ENCODE results near the gene SLC7A10.
"Not testable (repeated sequence)": the region's sequence is repeated elsewhere in the genome, so short reads cannot be mapped to it uniquely, and the experiment has no call there.

The SLC7A10 gene

DNA sequence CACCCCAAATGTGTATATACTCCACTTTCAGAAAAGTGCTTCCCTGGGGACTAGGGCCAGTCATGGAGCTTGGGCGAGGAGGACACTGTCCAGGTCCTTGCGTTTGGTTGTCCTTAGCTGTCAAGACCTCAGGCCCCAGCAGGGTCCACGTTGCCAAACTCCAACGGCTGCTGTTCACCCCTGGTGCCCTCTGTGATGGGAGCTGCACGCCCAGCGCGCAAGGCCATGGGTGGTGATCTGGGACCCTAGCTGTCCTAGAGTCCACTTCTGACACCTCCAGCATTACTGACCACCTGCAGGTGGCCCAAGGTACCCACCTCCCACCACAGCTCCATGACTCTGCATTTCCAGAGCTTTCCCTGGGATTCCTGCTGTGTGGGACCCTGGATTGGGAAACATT is 27.5 kb downstream of the SLC7A10 start:
- no peak for DNase-seq

DNA sequence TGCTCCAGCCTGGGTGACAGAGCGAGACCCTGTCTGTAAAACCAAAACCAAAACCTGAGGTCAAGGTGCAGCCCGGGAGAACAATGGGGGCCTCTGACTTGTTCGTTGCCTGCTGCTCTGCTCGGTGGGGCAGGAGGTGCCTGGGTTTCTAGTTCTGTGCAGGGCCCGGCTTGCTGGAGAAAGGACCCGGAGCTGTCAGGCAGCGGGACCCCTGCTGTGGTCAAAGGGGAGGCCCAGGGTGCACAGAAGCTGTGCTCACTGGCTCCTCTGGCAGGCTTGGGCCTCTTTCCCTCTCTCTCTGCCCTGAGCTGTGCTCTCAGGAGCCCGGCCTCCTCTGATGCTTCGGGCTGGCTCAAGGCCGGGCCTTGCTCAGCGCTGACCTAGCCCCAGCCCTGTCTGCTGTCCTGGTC is 28.1 kb downstream of the SLC7A10 start:
- no peak for DNase-seq

DNA sequence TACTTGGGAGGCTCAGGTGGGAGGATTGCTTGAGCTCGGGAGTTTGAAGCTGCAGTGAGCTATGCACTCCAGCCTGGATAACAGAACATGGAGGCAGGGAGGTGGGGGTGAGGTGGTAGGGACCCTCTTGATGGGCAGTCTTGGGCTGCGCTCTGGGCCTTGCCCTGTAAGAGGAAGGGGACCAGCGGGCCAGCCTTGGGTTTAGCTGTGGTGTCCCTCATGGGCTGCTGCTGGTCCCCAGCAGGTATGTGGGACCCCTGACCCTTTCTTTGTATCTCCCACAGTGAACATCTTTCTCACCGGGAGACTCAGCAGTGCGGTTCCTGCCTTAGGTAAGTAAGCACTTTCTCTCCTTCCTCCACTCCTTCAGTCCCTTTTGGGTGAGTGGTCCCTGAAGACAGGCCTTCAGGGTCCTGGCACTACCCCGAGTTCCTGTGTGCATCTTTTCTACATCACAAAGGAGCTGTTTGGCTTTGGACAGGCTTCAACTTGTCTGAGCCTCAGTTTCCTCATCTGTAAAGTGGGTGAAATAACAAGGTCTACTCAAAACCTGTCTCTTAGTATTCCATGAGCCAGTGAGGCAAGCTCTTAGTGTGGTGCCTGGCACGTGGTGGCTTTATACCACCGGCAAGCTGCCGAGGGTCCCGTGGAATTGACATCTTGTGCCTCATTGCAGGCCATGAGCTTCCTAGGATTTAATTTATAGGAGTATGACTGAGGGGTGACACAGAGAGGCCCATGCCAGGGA is 29.0 kb downstream of the SLC7A10 start:
- DNase-seq: no peak

DNA sequence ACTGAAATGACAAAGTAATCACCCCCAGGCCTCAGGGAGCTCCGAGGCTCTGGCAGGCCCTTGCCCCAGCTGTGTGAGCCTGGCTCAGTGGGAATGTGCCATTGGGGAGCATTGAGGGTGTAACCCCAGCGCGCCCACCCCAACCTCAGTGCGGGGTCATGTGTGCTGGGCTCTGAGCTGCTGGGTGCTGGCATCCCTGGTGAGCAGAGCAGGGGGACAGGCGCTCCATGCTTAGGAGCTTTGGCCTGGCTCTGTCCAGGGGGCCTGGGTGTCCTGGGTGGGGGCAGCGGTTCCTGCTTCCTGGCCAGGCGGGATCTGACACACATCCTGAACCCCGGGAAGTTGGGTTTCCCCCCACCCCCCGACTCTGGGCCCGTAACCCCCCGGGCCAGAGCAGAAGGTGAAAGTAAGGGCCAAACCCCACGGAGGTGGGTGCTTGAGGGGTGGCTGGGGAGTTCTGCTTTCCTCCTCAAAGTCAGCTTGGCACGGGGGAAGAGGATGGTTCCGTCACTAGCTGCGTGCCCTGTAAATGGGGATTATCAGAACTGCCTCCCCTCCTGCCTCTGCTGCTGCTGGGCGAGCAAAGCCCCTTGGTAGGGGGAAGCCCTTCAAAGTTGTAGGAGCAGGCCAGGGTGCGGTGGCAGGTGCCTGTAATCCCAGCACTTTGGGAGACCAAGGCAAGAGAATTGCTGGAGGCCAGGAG is 29.9 kb downstream of the SLC7A10 start:
- no peak for DNase-seq

DNA sequence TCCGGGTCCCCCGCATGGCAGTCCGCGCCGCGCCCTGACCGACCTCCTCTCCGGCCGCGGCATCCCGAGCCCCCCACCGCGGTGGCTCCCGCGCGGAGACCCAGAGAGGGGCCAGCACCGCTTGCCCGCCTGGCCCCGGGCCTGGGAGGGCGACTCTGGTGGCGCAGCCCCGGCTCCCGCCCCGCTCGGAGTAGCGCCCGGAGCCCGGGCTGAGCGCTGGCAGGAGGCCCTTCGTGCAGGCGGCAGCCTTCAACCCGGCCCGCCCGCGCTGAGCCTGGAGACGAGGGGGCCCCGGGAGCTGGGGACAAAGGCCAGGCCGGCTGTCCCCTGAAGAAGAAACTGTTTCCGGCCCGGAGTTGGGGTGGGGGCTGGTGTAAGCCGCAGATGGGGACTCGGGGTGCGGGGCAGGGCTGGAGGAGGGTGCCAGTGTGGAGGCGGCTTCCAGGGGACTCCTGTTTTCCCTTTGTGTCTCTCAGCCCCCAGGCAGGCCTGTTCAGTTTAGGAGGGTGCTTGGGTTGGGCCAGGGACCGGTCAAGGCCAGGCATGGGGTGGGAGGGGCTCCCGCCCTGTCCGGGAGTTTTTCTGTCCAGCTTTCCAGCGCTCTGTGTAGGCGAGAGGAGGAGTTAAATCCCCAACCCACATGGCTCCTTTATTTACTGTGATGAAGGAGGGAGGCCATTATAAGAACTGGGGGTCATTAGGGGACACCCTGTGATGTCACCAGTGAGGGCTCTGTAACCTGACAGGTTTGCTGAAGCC is 30.6 kb downstream of the SLC7A10 start:
- DNase-seq: no peak

DNA sequence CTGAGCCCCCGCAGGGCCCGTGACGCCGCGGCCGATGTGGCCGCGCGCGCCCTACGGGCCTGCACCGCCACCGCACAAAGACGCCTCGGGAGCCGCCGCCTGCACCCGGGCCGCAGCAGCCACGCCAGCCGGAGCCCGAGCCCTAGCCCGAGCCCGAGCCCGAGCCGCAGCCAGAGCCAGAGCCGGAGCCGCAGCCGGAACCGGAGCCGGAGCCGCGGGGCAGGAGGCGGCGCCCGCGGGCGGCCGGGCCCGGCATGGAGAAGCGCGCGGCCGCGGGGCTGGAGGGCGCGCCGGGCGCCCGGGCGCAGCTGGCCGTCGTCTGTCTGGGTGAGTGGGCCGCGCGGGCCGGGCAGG is 31.1 kb downstream of the SLC7A10 start:
- no peak for DNase-seq

DNA sequence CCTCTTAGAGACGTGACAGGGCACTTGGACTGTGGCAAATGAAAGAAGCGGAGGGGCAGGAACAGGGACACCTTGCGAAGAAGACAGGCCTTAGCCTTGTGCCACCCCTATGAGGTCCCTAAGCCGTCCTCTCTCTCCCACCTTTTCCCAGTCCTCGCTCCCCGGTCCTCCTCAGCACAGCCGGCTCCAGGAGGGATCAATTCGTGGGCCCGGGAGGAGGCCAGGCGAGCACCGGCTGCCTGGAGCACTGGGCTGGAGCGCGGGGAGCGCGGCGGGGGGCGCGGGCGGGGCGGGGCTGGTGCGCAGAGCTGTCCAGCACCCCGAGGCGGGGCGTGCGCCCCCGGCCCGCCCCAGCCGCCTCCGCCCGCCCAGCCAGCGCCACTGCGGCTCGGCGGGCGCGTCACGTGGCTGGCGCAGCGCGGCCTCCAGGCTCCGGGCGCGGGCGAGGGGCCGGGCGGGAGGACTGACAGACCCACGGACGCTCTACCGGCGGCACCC is 31.7 kb downstream of the SLC7A10 start, which contains the start of gene LRP3:
Gene LRP3, plus strand, starts transcription at position 466 of the 498 bp plus-strand sequence. CDS start 456 bp downstream, outside the sequence.
- no peak for DNase-seq

DNA sequence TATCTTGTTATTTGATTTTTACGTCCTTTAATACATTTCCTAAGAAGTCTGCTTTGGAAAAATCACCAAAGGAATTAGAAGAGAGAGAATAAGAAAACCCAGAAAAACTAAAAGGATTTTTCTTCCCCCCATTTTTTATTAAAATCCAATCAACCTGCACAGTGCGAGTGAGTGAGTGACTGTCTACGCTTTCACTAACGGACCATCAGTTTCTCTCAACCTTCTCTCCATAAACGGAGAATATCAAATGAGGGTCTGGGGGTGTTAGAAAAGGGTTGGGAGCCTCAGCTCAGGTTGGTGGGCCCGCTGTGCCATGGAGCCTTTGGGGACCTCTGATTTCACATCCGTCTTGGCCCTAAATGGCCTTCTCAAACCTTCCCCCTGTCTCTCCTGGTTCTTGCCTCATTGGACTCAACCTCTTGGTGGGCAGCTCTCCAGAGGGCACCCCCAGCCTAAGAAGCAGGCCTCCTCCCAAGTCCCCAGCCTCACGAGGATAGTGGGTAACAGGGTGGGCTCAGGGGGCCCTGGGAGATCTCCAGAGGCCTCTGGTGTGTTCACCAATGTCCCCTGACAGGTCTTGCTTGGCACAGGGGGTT is 32.3 kb downstream of the SLC7A10 start:
- DNase-seq: no peak

DNA sequence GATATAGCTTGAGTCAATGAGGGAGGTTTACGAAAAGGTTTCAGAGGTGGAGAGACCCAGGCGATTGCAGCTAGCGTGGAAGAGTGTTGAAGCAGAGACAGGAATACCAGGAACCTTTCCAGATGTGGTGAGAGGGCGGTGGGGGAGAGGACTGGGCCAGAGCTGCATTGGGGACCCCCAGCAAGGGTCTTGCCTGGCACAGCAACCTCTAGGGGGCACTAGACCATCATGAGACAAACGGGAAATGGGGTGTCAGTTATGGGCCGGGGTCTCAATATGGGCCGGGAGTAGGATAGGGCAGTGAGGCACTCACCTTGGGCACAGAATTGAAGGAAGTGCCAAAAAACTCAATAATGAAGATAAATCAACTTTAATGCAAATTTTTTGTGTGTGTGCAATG is 33.6 kb downstream of the SLC7A10 start:
- DNase-seq: no peak

DNA sequence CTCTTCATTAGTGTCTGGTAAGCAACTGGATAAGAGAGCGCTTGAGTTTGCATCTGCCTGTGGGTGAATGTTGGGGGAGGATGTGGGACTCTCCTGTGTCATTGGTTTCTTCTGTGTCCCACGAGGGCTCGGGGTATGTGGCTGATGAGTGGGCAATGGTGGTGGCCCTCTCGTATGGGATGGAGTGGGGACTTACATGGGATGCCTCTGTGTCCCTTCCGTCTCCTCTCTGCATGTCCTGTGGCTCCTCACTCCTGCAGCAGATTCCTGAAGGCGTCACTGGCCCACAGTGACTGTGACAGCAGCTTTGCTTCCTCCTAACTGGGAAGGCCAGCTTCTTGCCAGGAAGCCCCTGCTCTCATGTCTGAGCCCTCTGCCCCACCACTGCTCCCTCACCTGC is 34.1 kb downstream of the SLC7A10 start:
- no peak for DNase-seq

DNA sequence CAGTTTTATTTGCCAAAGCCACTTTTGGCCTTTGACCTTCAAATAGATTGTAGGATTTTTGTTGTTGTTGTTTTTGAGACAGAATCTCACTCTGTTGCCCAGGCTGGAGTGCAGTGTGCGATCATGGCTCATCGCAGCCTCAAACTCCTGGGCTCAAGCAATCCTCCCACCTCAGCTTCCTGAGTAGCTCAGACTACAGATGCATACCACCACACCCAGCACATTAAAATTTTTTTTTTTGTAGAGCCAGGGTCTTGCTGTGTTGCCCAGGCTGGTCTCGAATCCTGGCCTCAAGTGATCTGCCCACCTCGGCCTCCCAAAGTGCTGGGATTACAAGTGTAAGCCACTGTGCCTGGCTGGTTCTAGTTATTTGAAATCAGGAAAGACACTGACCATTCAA is 34.6 kb downstream of the SLC7A10 start:
- not testable (repeated sequence) for DNase-seq

DNA sequence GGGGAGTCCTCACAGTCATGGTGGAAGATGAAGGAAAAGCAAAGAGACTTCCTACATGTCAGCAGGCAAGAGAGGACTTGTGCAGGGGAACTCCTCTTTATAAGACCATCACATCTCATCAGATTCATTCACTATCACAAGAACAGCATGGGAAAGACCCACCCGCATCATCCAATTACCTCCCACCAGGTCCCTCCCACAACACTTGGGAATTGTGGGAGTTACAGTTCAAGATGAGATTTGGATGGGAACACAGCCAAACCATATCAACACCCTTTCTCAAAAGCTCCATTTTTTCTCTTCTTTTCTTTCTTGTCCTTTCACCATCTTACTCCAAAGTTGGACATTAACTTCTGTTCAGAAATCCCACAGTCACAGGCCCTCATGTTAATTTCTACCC is 36.2 kb downstream of the SLC7A10 start:
- no peak for DNase-seq

DNA sequence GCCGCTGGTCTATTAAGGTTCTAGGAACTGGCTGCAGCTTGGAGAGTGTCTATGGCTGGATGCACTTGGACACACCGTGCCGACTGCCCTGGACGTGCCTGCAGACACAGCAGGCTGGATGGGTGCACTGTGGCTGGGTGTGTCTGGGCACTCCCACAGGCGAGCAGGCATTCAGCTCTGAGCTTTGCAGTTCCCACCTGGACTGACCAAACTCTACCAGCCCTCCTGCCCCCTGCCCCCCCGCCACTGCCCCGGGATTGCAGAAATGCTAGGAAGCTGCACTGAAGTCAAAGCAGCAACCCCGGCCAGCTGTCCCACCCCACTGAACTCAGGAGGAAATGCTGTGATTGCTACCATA is 38.5 kb downstream of the SLC7A10 start:
- DNase-seq: no peak

DNA sequence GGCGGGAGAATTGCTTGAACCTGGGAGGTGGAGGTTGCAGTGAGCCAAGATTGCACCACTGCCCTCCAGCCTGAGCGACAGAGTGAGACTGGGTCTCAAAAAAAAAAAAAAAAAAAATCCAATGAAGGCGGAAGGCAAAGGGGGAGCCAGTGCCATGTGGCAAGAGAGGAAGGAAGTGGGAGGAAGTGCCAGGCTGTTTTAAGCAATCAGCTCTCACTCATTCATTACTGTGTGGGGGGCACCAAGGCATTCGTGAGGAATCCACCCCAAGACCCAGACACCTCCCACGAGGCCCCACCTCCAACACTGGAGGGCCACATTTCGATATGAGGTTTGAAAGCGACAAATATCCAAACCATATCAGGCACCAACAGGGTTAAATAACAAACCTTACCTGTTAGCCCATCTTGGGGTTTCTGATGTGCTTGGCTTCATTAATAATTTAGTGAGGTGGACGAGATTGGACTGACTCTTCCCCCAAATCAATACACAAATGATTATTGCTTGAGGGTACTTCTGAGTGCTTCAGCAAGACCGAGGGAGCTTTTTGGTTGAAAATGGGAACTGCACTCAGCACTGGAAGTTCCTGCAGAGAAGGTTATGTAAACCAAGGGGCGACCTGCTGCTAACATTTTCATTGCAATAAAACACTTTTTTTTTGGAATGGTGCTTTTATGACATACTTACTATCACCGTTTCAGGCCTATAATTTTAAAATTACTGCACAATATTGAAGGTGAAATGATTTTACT is 39.0 kb downstream of the SLC7A10 start:
- no peak for DNase-seq

DNA sequence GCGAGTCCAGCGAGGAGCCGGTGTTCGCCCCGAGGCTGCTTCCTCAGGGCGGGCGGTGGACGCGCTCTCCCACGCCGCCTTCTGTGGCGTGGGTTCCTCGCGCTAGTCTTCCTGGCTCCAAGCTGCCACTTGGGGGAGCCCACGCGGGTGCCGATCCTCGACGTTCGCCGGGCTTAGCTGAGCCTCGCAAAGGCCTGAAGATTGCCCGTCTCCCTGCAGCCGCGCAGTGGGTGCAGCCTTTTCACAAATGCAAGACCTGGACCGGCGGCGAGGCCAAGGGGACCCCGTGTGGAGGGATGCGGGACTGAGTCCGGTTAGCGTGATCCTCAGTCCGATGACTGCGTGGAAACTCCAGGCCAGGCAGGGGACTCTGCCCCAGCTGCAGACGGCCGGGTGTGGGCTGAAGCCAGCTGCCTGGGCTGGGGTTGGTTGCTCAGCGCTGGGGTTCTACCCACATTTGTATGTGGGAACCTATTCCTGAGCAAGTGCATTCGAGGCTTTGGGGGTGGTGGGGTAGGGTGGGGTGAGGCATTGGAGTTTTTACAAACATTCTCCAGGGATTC is 48.2 kb downstream of the SLC7A10 start:
- peak; percentile 85 for DNase-seq

DNA sequence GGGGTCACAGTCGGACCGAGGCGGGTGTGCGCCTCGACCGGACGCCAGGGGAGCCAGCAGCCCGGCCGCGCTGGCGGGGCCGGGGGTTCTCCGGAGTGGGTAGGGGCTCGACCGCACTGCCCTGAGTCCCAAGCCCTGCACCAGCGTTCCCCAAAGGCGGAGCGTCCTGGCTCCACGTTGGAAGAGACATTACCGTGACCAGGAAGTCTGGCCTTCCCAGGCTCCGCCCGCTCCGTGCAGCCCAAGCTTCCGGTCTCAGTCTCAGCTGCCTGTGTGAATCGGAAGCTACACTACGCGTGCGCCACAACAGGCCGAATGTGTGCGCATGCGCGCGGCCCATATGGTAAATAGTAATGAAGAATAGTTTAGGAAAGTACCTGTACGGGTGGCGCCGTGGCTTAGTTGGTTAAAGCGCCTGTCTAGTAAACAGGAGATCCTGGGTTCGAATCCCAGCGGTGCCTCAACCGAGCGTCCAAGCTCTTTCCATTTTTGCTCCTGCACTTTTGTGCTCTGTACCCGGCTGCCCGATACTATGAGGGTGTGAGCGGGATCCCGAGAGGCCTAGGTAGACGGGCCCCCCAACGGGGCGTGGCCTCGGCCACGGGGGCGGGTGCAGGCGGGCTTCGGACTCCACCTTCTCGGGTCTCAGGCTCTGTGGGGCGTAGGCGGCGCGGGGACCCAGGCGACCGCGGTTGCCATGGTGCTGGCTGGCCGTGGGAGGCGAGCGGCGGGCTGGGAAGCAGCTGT is 48.8 kb downstream of the SLC7A10 start:
- DNase-seq: peak; percentile 97

DNA sequence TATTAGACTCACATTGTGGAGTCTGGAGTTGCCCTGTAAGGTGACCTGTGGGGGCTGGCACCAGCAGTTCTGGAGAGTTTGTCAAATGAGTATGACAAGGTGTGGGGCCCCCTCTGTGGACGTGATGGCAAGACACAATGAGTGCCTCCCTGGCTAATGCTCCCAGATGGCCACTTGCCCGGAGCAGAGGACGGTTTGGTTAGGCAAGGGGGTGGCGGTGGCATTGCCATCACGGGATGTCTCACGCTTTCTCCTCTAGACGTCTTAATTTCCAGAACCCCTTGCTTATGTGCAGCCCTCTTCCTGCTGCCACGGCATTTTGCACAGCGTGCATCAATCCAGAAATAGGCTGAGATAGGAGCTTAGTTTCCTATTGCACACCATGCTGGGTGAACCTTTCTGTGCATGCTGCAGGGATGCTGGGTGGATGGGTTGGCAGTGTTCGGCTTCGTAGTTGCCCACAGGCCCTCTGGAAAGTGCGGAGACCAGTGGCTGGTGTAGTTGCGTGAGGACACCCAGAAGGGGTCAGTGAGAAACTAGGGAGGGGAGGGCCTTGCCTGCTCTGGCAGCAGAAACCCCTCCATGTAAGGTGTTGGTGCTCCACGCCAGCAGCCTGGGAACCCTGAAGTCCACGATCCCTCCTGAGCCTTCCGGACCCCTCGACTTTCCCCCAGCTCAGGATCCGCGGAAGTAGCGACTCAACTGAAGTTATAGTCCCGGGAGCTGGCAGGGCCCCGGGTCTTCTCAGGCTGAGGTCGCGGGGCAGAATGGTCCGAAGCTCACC is 49.6 kb downstream of the SLC7A10 start:
- no peak for DNase-seq

DNA sequence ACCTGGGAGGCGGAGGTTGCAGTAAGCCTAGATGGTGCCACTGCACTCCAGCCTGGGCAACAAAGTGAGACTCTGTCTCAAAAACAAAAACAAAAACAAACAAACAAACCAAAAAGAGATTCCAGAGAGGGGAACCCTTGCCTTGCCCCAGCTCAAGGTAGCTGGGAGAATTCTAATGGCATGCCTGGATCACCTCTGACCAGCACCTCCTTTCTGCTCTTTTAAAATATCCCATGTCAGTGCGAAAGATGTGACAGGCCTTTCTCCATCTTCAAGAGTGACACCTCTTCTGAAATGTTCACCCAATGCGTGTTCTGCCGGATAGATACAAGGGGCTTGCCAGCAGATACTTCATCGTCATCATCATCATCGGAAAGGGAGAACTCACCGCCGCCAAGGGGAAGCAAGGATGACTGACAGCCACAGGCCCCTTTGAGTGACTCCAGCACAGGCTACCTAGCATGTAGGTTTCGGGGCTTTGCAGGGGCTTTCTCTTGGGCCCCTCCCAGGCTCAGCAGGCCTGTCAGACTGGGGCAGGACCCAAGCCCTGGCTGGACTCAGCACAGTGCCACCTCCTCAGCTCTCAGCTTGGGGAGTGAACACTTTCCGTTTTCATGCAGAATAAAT is 50.4 kb downstream of the SLC7A10 start:
- no peak for DNase-seq

DNA sequence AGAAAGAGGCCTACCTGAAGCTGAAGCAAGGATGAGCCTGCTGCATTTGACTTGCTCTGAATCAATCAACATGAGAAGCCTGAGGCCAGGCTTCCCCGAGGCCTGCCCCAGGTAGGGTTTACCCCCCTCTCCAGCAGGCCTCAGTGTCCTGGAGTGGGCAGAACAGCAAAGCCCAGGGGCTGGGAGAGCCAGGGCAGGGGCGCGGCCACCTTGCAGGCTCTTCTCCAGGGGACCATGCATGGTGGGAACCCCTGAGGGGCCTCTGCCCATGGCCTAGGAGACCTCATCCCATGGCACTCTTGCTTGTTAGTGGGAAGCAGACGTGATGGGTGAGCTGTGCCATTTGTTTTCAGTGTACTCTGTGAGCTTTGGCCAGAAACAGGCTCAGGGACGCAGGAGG is 51.5 kb downstream of the SLC7A10 start:
- no peak for DNase-seq

DNA sequence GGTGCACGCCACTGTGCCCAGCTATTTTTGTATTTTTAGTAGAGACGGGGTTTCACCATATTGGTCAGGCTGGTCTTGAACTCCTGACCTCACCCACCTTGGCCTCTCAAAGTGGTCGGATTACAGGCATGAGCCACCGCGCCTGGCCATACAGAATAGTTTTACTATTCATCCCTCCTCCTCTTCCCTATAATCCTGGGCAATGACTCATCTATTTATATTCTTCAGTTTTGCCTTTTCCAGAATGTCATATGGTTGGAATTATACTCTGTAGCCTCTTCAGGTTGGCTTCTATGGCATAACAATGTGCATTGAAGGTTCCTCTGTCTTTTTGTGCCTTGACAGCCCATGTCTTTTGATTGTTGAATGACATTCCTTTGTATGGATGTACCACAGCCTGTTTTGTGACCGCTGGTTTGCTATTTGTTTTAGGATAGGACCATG is 53.7 kb downstream of the SLC7A10 start:
- DNase-seq: no peak
